Colonic mucosa (tissue), 4 donors: ENCODE results near the gene CLPSL1. TPM values are rescaled to one million over a fixed set of nuclear protein-coding genes. Genes with fewer than 3 reads are reported as not detected.

Experiments used
- DNase-seq: peaks from one replicate; pipeline ENCODE4 v3.0.0-alpha.2; 2020
- H3K27ac ChIP-seq: fragments of 200-600 bp; one replicate; pipeline ENCODE4 v1.8.0; 2021
- H3K27me3 ChIP-seq: fragments of 200-600 bp; one replicate; pipeline ENCODE4 v1.8.0; 2021
- H3K36me3 ChIP-seq: fragments of 200-600 bp; one replicate; pipeline ENCODE4 v1.8.0; 2021
- H3K4me1 ChIP-seq: fragments of 200-600 bp; one replicate; pipeline ENCODE4 v1.8.0; 2021; ENCODE audit warnings: mild to moderate bottlenecking
- H3K4me3 ChIP-seq: fragments of 200-600 bp; one replicate; pipeline ENCODE4 v1.8.0; 2021
- H3K9ac ChIP-seq, 2 donors: one replicate each; pipeline ENCODE4 v1.7.0; 2013; ENCODE audit warnings: control low read depth in 2 of 2, low read depth in 2 of 2, low read length in 2 of 2
- H3K9me3 ChIP-seq: fragments of 200-600 bp; one replicate; pipeline ENCODE4 v1.8.0; 2021
- intact Hi-C: fragments of 100-400 bp; cut with DNase I; formaldehyde crosslinking; loops from one replicate; pipeline ENCODE4 v1.14.1; 2022
- total RNA-seq, 2 donors: library from RNA; stranded (reverse); fragmentation: NEBNext Ultra II Directional in 1 of 2; extraction: Animal tissue kit (Norgen Biotek cat#: 25700) in 1 of 2; gene quantifications; one replicate each; pipeline ENCODE4 v1.2.1, GENCODE V29; 2021
- TF ChIP-seq, protein P1 (sequence below): fragments of 200-600 bp; IDR thresholded peaks from one replicate; pipeline ENCODE4 v1.8.0; 2022; ENCODE audit warnings: antibody characterized with exemption, mild to moderate bottlenecking
- donor health status: healthy.
- donor health status: DM: no; HTN: no; CAD: no.
- donor health status: DM: no; HTN: no; CAD: no.

The CLPSL1 gene
- total RNA-seq, 2 donors from 2014 or later: not detected

DNA sequence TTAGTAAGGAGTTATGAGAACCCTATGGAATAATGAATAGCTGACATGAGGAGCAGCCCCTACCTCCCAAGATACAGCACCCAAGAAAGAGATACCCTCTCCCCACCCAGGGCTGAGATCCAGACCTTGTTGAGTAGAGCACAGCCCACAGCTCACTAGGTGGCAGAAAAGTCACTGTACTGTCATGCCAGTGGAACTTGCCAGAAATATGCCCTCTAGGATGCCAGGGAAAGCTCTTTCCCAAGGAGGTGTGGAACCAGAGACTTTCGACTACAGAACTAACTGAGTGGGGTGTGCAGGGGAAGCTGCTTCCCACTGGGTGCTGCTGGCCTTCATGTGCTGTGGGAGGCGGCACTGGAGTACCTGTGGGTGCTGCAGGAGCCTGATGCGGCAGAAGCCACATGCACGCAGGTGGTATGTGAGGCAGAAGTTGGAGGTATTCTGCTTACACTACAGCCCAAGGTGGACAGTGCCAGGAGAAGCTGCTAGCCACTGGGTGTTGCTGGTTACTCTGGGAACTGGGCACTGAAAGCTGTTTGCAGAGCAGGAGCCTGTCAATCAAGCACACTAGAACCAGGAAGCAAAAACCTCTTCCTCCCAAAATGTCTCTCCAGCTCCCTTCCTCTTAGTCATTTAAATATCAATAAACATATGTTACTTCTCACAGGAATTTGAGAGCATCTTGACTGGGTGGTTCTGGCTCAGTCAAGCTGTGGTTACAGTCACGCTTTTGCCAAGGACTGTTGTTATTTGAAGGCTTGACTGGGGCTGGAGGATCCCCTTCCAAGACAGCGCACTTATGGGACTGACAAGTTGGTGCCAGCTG, 26.2 kb upstream of the CLPSL1 start:
- Histone ChIP-seq H3K9ac (no peak overlapping the region), H3K36me3 (no peaks in the 10 kb centered on the region), H3K9me3 (no peaks in the 10 kb centered on the region), H3K4me3 (no peak overlapping the region), H3K4me1 (no peaks in the 10 kb centered on the region), H3K27me3 (no peaks in the 10 kb centered on the region), H3K27ac (no peak overlapping the region)
- TF ChIP-seq, protein P1, sequence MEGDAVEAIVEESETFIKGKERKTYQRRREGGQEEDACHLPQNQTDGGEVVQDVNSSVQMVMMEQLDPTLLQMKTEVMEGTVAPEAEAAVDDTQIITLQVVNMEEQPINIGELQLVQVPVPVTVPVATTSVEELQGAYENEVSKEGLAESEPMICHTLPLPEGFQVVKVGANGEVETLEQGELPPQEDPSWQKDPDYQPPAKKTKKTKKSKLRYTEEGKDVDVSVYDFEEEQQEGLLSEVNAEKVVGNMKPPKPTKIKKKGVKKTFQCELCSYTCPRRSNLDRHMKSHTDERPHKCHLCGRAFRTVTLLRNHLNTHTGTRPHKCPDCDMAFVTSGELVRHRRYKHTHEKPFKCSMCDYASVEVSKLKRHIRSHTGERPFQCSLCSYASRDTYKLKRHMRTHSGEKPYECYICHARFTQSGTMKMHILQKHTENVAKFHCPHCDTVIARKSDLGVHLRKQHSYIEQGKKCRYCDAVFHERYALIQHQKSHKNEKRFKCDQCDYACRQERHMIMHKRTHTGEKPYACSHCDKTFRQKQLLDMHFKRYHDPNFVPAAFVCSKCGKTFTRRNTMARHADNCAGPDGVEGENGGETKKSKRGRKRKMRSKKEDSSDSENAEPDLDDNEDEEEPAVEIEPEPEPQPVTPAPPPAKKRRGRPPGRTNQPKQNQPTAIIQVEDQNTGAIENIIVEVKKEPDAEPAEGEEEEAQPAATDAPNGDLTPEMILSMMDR: no peak
- intact Hi-C loops: no loop called here
- DNase-seq: no peak

DNA sequence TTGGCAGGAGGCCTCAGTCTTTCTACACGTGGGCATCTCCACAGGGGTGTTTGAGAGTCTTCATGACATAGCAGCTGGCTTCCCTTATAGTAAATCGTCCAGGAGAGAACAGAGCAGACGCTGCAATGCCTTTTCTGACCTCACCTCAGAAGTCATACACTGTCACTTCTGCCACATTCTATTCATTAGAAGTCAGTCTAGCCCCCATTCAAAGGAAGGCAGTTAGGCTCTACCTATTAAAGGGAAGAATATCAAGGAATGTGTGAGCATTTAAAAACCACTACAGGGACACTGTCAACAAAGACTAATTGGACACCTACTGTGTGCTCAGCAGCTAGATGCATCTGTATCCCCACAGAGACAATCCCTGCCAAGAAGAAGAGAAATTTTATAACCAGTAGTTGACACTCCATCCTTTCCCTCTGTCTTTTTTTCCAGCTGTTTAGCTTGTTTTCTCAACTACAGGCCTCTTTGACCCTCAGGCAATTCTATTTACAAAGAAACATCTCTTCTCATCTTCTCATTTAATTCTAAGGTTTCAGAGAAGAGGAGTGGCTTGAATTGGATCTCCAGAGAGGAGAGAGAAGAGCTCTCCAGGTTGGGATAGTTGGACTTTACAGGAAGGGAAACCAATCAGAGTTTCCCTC, 25.4 kb upstream of the CLPSL1 start:
- no peak overlapping the region for H3K9ac ChIP-seq
- no peaks in the 10 kb centered on the region for H3K4me1 ChIP-seq
- no peak overlapping the region for H3K27ac ChIP-seq
- H3K9me3 ChIP-seq: no peaks in the 10 kb centered on the region
- H3K27me3 ChIP-seq: no peaks in the 10 kb centered on the region
- no peaks in the 10 kb centered on the region for H3K36me3 ChIP-seq
- intact Hi-C loops: no loop called here
- TF ChIP-seq, protein P1: no peak
- DNase-seq: no peak
- no peak overlapping the region for H3K4me3 ChIP-seq

DNA sequence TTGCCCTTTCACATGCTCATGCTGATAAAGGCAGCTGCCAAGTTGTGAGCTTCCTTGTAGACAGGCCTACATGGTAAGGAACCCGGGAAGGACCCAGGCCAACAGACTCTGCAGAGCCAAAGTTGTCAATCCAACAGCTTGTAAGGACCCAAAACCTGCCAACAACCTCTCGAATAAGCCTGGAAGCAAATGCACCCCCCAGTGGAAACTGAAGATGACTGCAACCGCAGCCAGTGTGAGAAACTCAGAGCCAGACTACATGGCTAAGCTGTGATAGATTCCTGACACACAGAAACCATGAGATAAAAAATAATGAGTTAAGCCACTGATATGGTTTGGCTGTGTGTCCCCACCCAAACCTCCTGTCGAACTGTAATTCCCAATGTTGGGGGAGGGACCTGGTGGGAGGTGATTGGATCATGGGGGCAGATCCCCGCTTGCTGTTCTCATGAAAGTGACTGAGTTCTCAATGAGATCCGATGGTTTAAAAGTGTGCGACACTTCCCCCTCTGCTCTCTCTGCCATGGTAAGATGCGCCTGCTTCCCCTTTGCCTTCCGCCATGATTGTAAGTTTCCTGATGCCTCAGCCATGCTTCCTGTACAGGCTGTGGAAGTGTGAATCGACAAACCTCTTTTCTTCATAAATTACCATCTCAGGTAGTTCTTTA, 23.2 kb upstream of the CLPSL1 start:
- TF ChIP-seq, protein P1: no peak
- intact Hi-C loops: no loop called here

DNA sequence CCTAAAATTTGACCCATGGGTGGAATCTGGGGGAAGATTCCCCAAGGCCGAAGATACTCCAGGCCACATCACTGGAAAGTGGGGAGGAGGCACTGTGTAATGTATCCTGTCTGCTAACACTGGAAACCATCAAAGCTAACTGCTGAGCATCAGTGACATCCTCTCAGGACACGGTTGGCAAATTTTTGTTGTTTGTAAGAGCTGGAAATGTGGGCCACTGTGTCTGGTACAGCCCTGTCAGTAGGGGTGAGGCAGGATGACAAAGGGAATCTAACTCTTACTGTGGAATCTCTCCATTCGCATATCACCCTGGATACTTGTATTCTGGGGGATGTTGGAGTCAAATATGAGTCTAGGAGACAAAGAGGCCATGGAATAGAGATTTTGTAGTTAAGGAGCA, 21.4 kb upstream of the CLPSL1 start:
- H3K36me3 ChIP-seq: no peaks in the 10 kb centered on the region
- H3K4me3 ChIP-seq: no peak overlapping the region
- no peaks in the 10 kb centered on the region for H3K4me1 ChIP-seq
- no peak overlapping the region for H3K27ac ChIP-seq
- TF ChIP-seq, protein P1: no peak
- H3K9me3 ChIP-seq: no peaks in the 10 kb centered on the region
- no peak overlapping the region for H3K9ac ChIP-seq
- no peak for DNase-seq
- peaks cover 14% of the 10 kb centered on the region for H3K27me3 ChIP-seq
- intact Hi-C loops: no loop called here

More for the DNA sequence above, 23.2 kb upstream of the CLPSL1 start:
- no peak for DNase-seq
- Histone ChIP-seq H3K9ac (no peak overlapping the region), H3K27me3 (peaks cover 6% of the 10 kb centered on the region), H3K27ac (no peak overlapping the region), H3K9me3 (no peaks in the 10 kb centered on the region), H3K4me1 (no peaks in the 10 kb centered on the region), H3K4me3 (no peak overlapping the region), H3K36me3 (no peaks in the 10 kb centered on the region)

DNA sequence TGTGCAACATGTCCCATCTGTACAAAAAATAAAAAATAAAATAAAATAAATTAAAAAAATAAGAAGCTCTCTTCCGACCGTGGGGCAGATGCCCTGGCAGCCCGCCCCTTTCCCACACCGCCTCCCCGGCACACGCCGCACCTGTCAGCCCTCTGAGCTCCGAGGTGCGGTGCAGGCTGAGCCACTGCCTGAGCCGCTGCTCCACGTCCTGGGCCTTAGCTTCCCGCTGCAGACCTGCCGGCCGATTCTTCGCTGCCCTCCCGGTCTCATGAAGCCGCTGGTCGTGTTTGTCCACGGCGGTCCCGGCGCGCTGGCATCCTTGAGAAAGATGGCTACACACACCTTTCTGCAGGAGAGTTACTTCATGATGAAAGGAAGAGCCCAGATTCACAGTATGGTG, 15.1 kb upstream of the CLPSL1 start:
- Histone ChIP-seq H3K9me3 (no peaks in the 10 kb centered on the region), H3K9ac (no peak overlapping the region), H3K4me1 (no peaks in the 10 kb centered on the region), H3K27me3 (peaks cover 13% of the 10 kb centered on the region), H3K27ac (no peak overlapping the region), H3K36me3 (no peaks in the 10 kb centered on the region), H3K4me3 (no peak overlapping the region)
- TF ChIP-seq, protein P1: no peak
- no peak for DNase-seq
- intact Hi-C loops: no loop called here
